ENCODE results near the gene RANBP9.

Gene RANBP9

GRCh38 chr6:13711733-13712598 is at the start of gene RANBP9:
TSS of gene RANBP9 (minus strand) at chr6:13711835. CDS start at chr6:13711505, 330 bp downstream.
- Mint-ChIP-seq H3K4me1 (peaks cover 32% of the 10 kb centered on the region), H3K27ac (peak within 1 kb of the TSS; percentile 98 to 99 (median 98)), H3K27me3 (ENCODE audit: low read depth) (no peaks in the 10 kb centered on the region), H3K9me3 (peaks cover 4% of the 10 kb centered on the region), H3K4me3 (peak within 1 kb of the TSS; percentile 93 to 100 (median 99)), H3K36me3 (ENCODE audit: low read depth) (peaks cover 4% of the 10 kb centered on the region)
- TF ChIP-seq CTCF (IDR thresholded peaks at IDR 0.05; ENCODE audit: unreplicated experiment in 3 of 3): no peak

GRCh38 chr6:13760307-13761304 is 49.0 kb upstream of the RANBP9 start:
- Mint-ChIP-seq H3K9me3 (no peaks in the 10 kb centered on the region), H3K27ac (peak overlapping the region in 1 of 3 experiments; percentile 49), H3K27me3 (ENCODE audit: low read depth) (no peaks in the 10 kb centered on the region), H3K4me3 (no peak overlapping the region), H3K36me3 (ENCODE audit: low read depth) (no peaks in the 10 kb centered on the region), H3K4me1 (peaks cover 14% of the 10 kb centered on the region)
- no peak for TF ChIP-seq CTCF (IDR thresholded peaks at IDR 0.05; ENCODE audit: unreplicated experiment in 3 of 3)

GRCh38 chr6:13759025-13759424 is 47.4 kb upstream of the RANBP9 start:
- TF ChIP-seq CTCF (IDR thresholded peaks at IDR 0.05; ENCODE audit: unreplicated experiment in 3 of 3): no peak
- peaks cover 13% of the 10 kb centered on the region for H3K4me1 Mint-ChIP-seq
- H3K27me3 Mint-ChIP-seq (ENCODE audit: low read depth): no peaks in the 10 kb centered on the region
- H3K9me3 Mint-ChIP-seq: no peaks in the 10 kb centered on the region
- H3K4me3 Mint-ChIP-seq: no peak overlapping the region
- H3K36me3 Mint-ChIP-seq (ENCODE audit: low read depth): no peaks in the 10 kb centered on the region
- H3K27ac Mint-ChIP-seq: no peak overlapping the region

GRCh38 chr6:13754644-13755043 is 43.0 kb upstream of the RANBP9 start:
- H3K4me3 Mint-ChIP-seq: no peak overlapping the region
- H3K27me3 Mint-ChIP-seq (ENCODE audit: low read depth): no peaks in the 10 kb centered on the region
- H3K9me3 Mint-ChIP-seq: no peaks in the 10 kb centered on the region
- H3K36me3 Mint-ChIP-seq (ENCODE audit: low read depth): no peaks in the 10 kb centered on the region
- TF ChIP-seq CTCF (IDR thresholded peaks at IDR 0.05; ENCODE audit: unreplicated experiment in 3 of 3): no peak
- H3K27ac Mint-ChIP-seq: no peak overlapping the region
- no peaks in the 10 kb centered on the region for H3K4me1 Mint-ChIP-seq

GRCh38 chr6:13743736-13744127 is 32.1 kb upstream of the RANBP9 start:
- no peaks in the 10 kb centered on the region for H3K27me3 Mint-ChIP-seq (ENCODE audit: low read depth)
- no peak overlapping the region for H3K27ac Mint-ChIP-seq

More at GRCh38 chr6:13743736-13744127, 32.1 kb upstream of the RANBP9 start:
- TF ChIP-seq CTCF (IDR thresholded peaks at IDR 0.05; ENCODE audit: unreplicated experiment in 3 of 3): no peak
- H3K36me3 Mint-ChIP-seq (ENCODE audit: low read depth): no peaks in the 10 kb centered on the region
- H3K4me1 Mint-ChIP-seq: no peaks in the 10 kb centered on the region
- H3K4me3 Mint-ChIP-seq: no peak overlapping the region
- peaks cover 5% of the 10 kb centered on the region for H3K9me3 Mint-ChIP-seq
